ENCODE data around the gene HSF5.

HSF5 gene

GRCh38 chr17:58385359-58385899 is 102.8 kb downstream of the HSF5 start:
- no peak for DNase-seq (ENCODE audit: low read depth in 2 of 2)

GRCh38 chr17:58384897-58385296 is 103.3 kb downstream of the HSF5 start:
- no peak for DNase-seq (ENCODE audit: low read depth in 2 of 2)

GRCh38 chr17:58383892-58384462 is 104.2 kb downstream of the HSF5 start:
- no peak for DNase-seq (ENCODE audit: low read depth in 2 of 2)

- DNase-seq (ENCODE audit: low read depth in 2 of 2): no peak
These were observed 105.4 kb downstream of the HSF5 start for GRCh38 chr17:58382872-58383242.

- no peak for DNase-seq (ENCODE audit: low read depth in 2 of 2)
These were observed 105.9 kb downstream of the HSF5 start for GRCh38 chr17:58382108-58382871.

- DNase-seq (ENCODE audit: low read depth in 2 of 2): no peak
These were observed 106.8 kb downstream of the HSF5 start for GRCh38 chr17:58381124-58382035.

GRCh38 chr17:58380207-58381123 is 107.7 kb downstream of the HSF5 start:
- no peak for DNase-seq (ENCODE audit: low read depth in 2 of 2)

- no peak for DNase-seq (ENCODE audit: low read depth in 2 of 2)
These were observed 108.7 kb downstream of the HSF5 start for GRCh38 chr17:58379511-58379824.

GRCh38 chr17:58378733-58379510 is 109.3 kb downstream of the HSF5 start:
- no peak for DNase-seq (ENCODE audit: low read depth in 2 of 2)

- no peak for DNase-seq (ENCODE audit: low read depth in 2 of 2)
These were observed 110.5 kb downstream of the HSF5 start for GRCh38 chr17:58377661-58378060.

- DNase-seq (ENCODE audit: low read depth in 2 of 2): no peak
These were observed 111.1 kb downstream of the HSF5 start for GRCh38 chr17:58377093-58377601.

GRCh38 chr17:58376472-58377000 is 111.7 kb downstream of the HSF5 start:
- DNase-seq (ENCODE audit: low read depth in 2 of 2): no peak

- DNase-seq (ENCODE audit: low read depth in 2 of 2): no peak
These were observed 112.4 kb downstream of the HSF5 start for GRCh38 chr17:58375811-58376210.

GRCh38 chr17:58375256-58375655 is 113.0 kb downstream of the HSF5 start:
- DNase-seq (ENCODE audit: low read depth in 2 of 2): no peak

GRCh38 chr17:58373923-58374322 is 114.3 kb downstream of the HSF5 start:
- no peak for DNase-seq (ENCODE audit: low read depth in 2 of 2)

- DNase-seq (ENCODE audit: low read depth in 2 of 2): no peak
These were observed 115.2 kb downstream of the HSF5 start for GRCh38 chr17:58373003-58373402.

- DNase-seq (ENCODE audit: low read depth in 2 of 2): no peak
These were observed 116.8 kb downstream of the HSF5 start for GRCh38 chr17:58371300-58371950.

GRCh38 chr17:58370716-58371115 is 117.5 kb downstream of the HSF5 start:
- DNase-seq (ENCODE audit: low read depth in 2 of 2): no peak

GRCh38 chr17:58370309-58370708 is 117.9 kb downstream of the HSF5 start:
- DNase-seq (ENCODE audit: low read depth in 2 of 2): no peak
